ENCODE data around the gene TMEM94.
A peak's percentile ranks its signal among the peaks of the same experiment; 100 is the strongest.
"Not testable (repeated sequence)": the region's sequence is repeated elsewhere in the genome, so short reads cannot be mapped to it uniquely, and the experiment has no call there.

TMEM94 gene

DNA sequence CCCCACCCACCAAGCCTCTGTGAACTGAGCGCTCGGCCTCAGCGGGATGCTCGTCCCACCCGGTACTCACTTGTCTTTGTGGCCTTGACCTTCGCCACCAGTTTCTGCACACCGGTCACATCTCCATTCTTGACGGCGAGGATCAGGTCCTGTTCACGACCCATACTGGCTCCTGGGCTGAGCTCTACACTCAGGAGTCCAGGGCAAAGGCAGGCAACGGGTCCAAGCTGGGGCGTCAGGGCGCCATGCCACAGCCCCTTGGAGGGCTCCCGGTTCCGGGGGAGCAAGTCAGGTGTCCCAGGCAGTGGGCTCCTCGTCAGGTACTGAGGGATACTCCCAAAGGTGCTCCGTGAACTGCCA is 57.2 kb downstream of the TMEM94 start:
- no peak for DNase-seq

GRCh38 chr17:75514299-75514918 is 58.0 kb downstream of the TMEM94 start:
- DNase-seq, result no peak

DNA sequence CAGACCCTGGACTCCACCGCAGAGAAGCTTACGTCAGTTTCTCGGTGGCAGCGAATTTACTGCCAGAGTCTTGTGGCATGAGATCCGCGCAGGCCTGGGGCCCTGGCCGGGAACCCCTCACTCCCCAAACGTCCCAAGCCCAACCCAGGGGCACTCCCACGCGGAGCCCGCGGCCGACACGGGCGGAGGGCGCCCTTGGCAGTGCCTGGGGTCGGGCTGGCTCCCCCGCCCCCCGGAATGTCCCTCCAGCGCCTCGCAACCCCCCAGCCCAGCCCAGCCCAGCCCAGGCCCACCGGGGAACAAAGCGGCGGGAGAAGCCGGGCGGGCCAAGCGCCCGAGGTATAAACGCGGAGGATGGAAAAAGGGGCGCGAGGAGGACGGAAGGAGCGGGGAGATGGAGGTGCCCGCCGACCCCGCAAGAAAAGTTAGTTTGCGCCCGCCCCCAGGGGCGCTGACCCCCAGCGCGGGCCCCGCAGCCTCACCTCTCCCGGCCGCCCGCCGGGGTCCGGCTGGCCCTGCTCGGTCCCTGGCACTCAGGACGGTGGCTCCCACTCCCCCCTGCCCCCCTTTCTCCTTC is 58.6 kb downstream of the TMEM94 start:
- no peak for DNase-seq

DNA sequence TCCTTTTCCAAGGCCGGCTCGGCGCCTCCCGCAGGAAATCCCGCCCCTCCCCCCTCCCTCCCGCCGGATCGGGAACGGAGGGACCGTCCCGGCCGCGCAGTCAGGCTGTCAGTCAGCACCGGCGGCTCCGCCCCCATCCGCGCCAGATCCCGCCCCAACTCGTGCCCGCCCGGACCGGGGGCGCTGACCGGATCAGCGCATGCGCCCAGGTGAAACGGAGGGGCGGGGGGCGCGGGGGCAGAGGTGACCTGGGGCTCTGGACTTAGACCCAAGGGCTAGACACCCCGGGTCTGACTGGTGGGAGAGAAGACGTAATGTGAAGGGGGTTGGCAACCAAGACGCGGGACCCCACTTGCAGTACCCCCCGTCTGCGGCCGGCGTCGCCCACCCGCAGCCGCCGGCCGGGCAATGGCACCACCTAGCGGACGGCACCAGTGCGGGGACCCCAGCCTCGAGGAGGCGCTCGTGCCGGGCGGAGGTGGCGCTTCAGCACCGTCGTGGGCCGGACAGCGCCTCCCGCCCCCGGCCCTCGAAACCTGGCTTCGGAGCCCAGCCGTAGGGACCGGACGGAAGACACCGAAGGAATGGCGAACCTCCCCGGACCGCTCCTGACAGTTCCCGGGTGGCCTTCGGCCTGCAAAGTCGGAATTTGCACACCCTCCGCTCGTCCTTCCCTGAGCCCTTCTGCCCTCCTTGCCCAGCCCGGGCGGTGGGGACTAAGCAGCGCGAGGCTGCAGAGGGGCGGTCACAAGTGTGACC is 59.2 kb downstream of the TMEM94 start, which contains the start of gene CASKIN2:
Gene CASKIN2, minus strand, starts transcription at position 42 of the 759 bp plus-strand sequence. CDS start 1,733 bp downstream, outside the sequence.
- peak; percentile 77 for DNase-seq

- peak; percentile 95 for DNase-seq
Observed at GRCh38 chr17:75516255-75516618, 59.8 kb downstream of the TMEM94 start, which contains the start of gene TSEN54. Gene TSEN54, plus strand, starts transcription at chr17:75516528. Its CDS starts 33 bp downstream, at chr17:75516561.

DNA sequence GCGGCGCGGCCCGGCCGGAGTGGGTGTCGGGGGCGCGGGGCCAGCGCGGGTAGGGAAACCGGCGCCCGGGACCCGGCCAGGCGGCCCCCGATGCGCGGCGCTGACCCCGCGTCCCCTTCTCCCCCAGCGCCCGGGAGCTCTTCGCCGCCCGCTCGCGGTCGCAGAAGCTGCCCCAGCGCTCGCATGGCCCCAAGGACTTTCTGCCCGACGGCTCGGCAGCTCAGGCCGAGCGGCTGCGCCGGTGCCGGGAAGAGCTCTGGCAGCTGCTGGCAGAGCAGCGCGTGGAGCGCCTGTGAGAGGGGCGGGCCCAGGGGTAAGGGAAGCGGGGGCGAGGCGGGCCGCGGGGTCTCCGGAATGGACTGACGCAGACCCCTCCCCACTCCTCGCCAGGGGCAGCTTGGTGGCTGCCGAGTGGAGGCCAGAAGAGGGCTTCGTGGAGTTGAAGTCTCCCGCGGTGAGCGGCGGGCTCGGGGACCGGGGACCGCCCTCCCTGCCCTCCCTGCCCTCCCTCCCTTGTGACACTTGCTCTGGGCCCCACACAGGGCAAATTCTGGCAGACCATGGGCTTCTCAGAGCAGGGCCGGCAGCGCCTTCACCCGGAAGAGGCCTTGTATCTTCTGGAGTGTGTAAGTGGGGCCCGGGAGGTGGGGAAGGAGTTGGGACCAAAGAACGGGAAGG is 60.3 kb downstream of the TMEM94 start:
- peak; percentile 21 for DNase-seq

DNA sequence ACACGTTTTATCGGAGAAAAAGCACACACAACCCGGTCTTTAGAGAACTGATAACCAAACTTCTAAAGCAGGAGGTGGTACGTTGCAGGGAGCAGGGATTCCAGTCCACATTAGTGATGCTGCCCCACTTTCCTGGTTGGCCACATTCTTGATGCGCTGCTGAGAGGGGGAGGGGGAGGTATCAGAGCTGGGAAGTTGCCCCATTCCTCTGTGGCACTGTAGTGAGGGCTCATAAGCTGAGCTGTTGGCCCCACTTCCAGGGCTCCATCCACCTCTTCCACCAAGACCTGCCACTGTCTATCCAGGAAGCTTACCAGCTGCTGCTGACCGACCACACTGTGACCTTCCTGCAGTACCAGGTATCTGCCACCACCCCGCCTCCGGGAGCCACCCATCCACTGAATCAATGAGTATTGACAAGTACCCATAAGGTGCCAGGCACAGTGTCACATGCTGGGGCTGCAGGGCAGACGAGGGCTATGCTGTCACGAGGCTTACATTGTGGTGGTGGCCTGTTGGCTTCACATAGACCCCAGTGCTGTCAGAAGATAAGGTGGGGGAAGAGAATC is 60.9 kb downstream of the TMEM94 start:
- peak; percentile 40 for DNase-seq

GRCh38 chr17:75518201-75518600 is 61.8 kb downstream of the TMEM94 start:
- peak; percentile 68 for DNase-seq

GRCh38 chr17:75518983-75519537 is 62.6 kb downstream of the TMEM94 start:
- no peak for DNase-seq

GRCh38 chr17:75520413-75520812 is 64.0 kb downstream of the TMEM94 start:
- not testable (repeated sequence) for DNase-seq

DNA sequence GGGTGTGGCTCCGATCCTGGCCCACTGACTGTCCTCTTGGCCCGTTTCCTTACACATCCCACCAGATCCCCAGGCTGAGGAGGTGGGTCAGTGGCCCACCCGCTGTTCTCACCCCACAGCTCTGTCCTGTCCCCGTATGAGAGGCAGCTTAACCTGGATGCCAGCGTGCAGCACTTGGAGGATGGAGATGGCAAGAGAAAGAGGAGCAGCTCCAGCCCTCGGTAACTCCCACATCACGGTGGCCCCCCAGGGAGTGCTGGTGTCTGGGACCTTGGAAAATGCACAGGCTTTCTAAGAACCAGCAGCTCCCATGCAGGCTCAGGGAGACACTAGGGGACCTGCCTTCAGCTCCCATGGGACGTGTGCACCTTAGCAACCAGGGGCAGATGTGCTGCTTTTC is 64.9 kb downstream of the TMEM94 start:
- DNase-seq, result no peak

DNA sequence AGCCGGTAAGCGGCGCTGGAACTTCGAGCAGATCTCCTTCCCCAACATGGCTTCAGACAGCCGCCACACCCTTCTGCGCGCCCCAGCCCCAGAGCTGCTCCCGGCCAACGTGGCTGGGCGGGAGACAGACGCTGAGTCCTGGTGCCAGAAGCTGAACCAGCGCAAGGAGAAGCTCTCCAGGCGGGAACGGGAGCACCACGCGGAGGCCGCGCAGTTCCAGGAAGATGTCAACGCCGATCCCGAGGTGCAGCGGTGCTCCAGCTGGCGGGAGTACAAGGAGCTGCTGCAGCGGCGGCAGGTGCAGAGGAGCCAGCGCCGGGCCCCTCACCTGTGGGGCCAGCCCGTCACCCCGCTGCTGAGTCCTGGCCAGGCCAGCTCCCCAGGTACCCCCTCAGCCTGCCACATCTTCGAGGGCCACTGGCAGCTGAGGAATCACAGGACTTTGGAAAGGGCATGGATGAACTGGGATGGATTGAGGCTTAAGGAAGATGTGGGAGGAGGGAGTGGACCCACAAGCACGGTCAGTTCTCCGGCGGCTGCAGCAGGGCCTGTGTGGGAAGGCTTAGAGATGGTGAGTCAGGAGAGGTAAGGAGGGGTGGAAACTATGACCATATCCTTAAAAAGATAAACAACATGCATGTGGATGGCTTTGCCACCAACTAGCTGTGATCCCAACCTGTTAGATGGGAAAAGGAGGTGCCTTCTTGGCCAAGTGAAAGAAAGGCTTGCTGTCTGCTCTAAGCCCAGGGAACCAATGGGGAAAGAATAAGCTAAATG is 65.7 kb downstream of the TMEM94 start:
- DNase-seq, result no peak

- no peak for DNase-seq
Observed at GRCh38 chr17:75523647-75524046, 67.2 kb downstream of the TMEM94 start.

DNA sequence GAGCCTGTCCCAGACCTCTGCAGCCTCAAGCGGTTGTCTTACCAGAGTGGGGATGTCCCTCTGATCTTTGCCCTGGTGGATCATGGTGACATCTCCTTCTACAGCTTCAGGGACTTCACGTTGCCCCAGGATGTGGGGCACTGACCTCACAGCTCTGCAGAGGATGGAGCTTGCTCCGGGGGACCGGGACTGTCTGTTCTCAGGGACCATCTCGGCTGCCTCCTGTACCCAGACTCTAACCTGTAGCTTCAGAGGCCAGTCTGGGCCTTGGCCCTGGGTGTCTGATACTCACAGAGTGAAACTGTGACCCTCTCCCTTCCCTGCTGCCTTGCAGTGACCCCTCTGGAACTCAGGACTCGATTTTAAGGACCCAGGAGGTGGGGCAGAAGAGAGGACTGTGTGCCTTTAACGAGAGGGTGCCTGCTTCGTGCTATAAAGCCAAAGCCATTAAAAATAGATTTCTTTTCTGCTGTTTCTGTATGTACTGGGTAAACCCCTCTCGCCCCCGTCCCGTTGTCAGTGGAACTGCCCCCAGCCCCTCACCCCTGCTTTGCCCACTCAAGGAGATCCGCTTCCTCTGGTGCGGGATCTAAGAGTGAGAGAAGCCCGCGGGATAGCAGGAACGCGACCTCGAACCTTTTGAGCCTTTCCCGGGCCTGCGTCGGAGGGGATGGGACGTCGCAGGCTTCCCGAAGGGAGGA is 68.0 kb downstream of the TMEM94 start:
- DNase-seq, result no peak

DNA sequence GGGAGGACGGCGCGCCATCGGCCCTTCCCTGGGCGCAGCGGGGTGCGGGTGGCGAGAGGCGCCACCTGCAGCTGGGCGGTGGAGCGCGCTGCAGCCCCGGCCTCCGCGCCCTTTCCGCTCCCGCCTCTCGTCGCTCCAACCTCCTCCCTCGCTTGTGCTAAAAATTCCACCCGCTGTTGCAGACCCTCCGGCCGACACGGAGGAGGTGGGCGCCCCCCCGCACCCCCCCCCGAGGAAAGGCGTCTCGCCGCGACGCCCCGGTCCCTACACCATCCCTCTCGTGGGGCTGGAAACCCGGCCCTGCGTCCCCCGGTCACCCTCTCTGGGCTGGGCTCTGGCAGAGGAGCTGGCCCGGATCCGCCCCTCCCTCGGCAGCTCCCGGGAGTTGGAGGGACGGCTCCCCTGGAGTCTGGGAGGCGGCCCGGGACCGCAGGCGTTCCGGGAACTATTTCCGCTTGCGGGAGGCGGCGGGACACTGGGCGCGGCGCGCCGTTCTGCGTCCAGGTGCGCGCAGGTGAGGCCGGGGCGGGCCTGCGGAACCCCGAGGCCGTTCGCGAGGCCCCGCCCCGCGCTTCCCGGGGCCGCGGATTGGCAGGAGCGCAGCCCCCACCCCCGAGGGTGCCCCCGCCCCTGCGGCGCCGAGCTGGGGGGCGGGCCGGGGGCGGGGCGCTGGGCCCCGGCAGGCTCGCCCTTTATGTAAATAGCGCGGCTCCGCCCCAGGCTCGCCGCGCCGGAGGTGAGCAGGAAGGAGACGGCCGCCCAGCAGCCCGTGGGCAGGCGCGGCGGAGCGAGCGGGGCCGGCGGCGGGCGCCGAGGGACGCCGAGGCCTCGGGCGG is 68.8 kb downstream of the TMEM94 start, which contains the start of gene LLGL2:
Gene LLGL2, plus strand, starts transcription at position 728 of the 836 bp plus-strand sequence. CDS start 17,730 bp downstream, outside the sequence.
- DNase-seq, result peak; percentile 91

GRCh38 chr17:75525806-75526554 is 69.5 kb downstream of the TMEM94 start:
- no peak for DNase-seq

GRCh38 chr17:75526555-75527270 is 70.3 kb downstream of the TMEM94 start:
- no peak for DNase-seq

DNA sequence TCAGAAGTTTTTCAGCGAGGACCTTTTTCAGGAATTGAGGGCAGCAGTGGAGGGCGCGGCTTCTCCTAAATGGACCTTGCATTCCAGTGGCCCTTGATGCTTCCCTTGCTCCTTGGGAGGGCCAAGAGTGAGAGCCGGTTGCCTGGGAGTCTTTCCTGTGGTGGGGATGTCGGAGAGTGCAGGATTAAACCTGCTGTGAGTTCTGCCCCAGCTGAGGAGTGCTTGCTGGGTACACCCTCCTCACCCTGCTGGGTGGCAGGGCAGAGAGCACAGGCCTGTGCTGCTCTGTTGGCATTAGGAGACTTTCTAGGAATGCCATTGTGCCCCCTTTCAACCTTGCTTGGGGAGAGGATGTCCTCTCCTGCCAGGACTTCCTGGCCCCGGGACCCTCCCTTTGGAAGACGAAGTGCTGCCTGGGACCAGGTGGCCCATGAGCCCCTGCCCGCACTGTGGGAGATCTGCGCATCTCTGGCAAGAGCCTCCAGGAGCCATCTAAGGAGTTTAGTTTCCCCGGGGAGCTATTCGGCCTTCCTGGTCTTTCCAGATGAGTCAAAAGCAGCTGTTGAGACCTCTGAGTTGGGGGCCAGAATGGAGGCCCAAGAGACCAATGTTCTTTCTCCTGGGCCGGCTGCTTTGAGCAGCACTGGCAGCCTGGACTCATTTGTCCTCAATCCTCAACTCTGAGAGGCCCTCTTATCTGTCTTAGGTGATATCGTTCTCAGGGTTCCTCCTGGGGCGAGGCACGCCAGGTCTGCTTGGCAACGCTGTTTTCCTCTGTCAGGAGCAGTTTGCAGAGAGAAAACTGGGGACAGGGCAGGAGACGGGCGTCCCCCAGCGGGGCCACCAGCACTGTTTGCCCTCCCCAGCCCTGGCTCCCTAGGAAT is 74.6 kb downstream of the TMEM94 start:
- DNase-seq, result no peak

Data from CD4-positive, alpha-beta T cell treated with Interleukin-12 subunit alpha and Interleukin-12 subunit beta, for 1 hour (primary cell).